HG02588 (cell line): ENCODE measurements around the gene PRKCZ.

ENCODE experiments used
- ATAC-seq: cut with Tn5 transposase; IDR thresholded peaks from one replicate; pipeline ENCODE4 v1.9.1; 2021; ENCODE audit warnings: mild to moderate bottlenecking, moderate library complexity; ENCODE audit not compliant: unreplicated experiment

The PRKCZ gene

GRCh38 chr1:2174348-2175054, 124.3 kb downstream of the PRKCZ start:
- no peak for ATAC-seq

- no peak for ATAC-seq
Observed at GRCh38 chr1:2175055-2175414, 124.8 kb downstream of the PRKCZ start.

GRCh38 chr1:2175681-2176454, 125.7 kb downstream of the PRKCZ start:
- no peak for ATAC-seq

- no peak for ATAC-seq
Observed at GRCh38 chr1:2176615-2177014, 126.4 kb downstream of the PRKCZ start.

- no peak for ATAC-seq
Observed at GRCh38 chr1:2177541-2177940, 127.3 kb downstream of the PRKCZ start.

GRCh38 chr1:2177946-2178538, 127.8 kb downstream of the PRKCZ start:
- no peak for ATAC-seq

- no peak for ATAC-seq
Observed at GRCh38 chr1:2178875-2179274, 128.7 kb downstream of the PRKCZ start.

- ATAC-seq, result no peak
Observed at GRCh38 chr1:2179283-2180013, 129.2 kb downstream of the PRKCZ start.

GRCh38 chr1:2180297-2181245, 130.4 kb downstream of the PRKCZ start:
- ATAC-seq, result no peak

GRCh38 chr1:2181271-2181670, 131.1 kb downstream of the PRKCZ start:
- no peak for ATAC-seq

GRCh38 chr1:2181752-2182151, 131.5 kb downstream of the PRKCZ start:
- ATAC-seq, result no peak

- ATAC-seq, result no peak
Observed at GRCh38 chr1:2182376-2182775, 132.2 kb downstream of the PRKCZ start.

GRCh38 chr1:2183937-2184334, 133.7 kb downstream of the PRKCZ start:
- ATAC-seq, result no peak

GRCh38 chr1:2184531-2184930, 134.3 kb downstream of the PRKCZ start:
- no peak for ATAC-seq

- no peak for ATAC-seq
Observed at GRCh38 chr1:2184934-2185333, 134.7 kb downstream of the PRKCZ start.

- no peak for ATAC-seq
Observed at GRCh38 chr1:2185880-2186855, 136.0 kb downstream of the PRKCZ start.

- ATAC-seq, result no peak
Observed at GRCh38 chr1:2186901-2187300, 136.7 kb downstream of the PRKCZ start.

GRCh38 chr1:2187619-2188018, 137.4 kb downstream of the PRKCZ start:
- no peak for ATAC-seq

GRCh38 chr1:2188336-2188735, 138.1 kb downstream of the PRKCZ start:
- ATAC-seq, result no peak
